IgD-negative memory B cell (primary cell): ENCODE measurements around the gene AK2. TPM values are rescaled to one million over a fixed set of nuclear protein-coding genes. Genes with fewer than 3 reads are reported as not detected.
"Not testable (repeated sequence)": the region's sequence is repeated elsewhere in the genome, so short reads cannot be mapped to it uniquely, and the experiment has no call there.

Source experiments
- H3K27ac Mint-ChIP-seq, 3 donors: one replicate each; pipeline ENCODE4 v1.8.0; 2020 to 2022; ENCODE audit warnings: mild to moderate bottlenecking in 3 of 3, mixed read lengths in 3 of 3, moderate library complexity in 1 of 3
- H3K27me3 Mint-ChIP-seq: one replicate; pipeline ENCODE4 v1.8.0; 2021; ENCODE audit warnings: mixed read lengths
- H3K36me3 Mint-ChIP-seq: one replicate; pipeline ENCODE4 v1.8.0; 2020; ENCODE audit warnings: mild to moderate bottlenecking, mixed read lengths
- H3K4me1 Mint-ChIP-seq, 3 donors: one replicate each; pipeline ENCODE4 v1.8.0; 2020 to 2022; ENCODE audit warnings: mixed read lengths in 3 of 3, mild to moderate bottlenecking in 1 of 3
- H3K4me3 Mint-ChIP-seq, 4 donors: one replicate each; pipeline ENCODE4 v1.8.0; 2020 to 2022; ENCODE audit warnings: mild to moderate bottlenecking in 4 of 4, mixed read lengths in 4 of 4, moderate library complexity in 3 of 4
- H3K9me3 Mint-ChIP-seq, 3 donors: one replicate each; pipeline ENCODE4 v1.8.0; 2020 to 2021; ENCODE audit warnings: mixed read lengths in 3 of 3, mild to moderate bottlenecking in 1 of 3
- polyA plus RNA-seq: library from polyadenylated mRNA; unstranded; fragments of 300-500 nt; fragmentation: Illumina TruSeq; gene quantifications from one replicate; pipeline ENCODE4 v1.2.3, GENCODE V29; 2021

The AK2 gene
- polyA plus RNA-seq, 1 donor from 2014 or later: 112 TPM

- no peaks in the 10 kb centered on the region for H3K9me3 Mint-ChIP-seq
- no peak overlapping the region for H3K4me3 Mint-ChIP-seq
Measured at GRCh38 chr1:33043267-33044092, 6.8 kb upstream of the AK2 start.

DNA sequence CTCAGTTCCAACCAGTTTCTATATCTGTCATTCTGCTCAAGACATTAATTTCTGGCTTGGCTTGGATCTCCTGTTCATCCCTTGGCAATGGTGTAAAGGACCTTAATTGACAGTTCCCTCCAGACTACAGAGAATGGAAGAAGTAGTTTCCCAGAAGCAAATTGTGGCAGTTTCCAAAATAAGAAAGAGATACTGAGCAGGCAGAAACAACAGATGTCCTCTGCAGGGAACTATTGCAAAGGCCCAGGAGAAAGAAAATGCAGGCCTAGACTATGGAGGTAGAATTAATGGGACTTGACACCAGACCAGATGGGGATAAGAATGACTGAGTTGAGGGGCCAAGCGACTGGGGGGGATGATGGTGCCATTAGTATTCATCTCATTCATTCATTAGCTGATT lies 6.1 kb upstream of the AK2 start:
- Mint-ChIP-seq H3K9me3 (no peaks in the 10 kb centered on the region), H3K27ac (no peak overlapping the region), H3K36me3 (no peaks in the 10 kb centered on the region), H3K4me1 (peaks cover 0 to 6% (median 0%) of the 10 kb centered on the region in 3 donors), H3K27me3 (peaks cover 6% of the 10 kb centered on the region), H3K4me3 (no peak overlapping the region)

More at GRCh38 chr1:33043267-33044092, 6.8 kb upstream of the AK2 start:
- no peaks in the 10 kb centered on the region for H3K36me3 Mint-ChIP-seq
- H3K27me3 Mint-ChIP-seq: peaks cover 7% of the 10 kb centered on the region
- no peak overlapping the region for H3K27ac Mint-ChIP-seq
- H3K4me1 Mint-ChIP-seq: peaks cover 0 to 6% (median 0%) of the 10 kb centered on the region in 3 donors

DNA sequence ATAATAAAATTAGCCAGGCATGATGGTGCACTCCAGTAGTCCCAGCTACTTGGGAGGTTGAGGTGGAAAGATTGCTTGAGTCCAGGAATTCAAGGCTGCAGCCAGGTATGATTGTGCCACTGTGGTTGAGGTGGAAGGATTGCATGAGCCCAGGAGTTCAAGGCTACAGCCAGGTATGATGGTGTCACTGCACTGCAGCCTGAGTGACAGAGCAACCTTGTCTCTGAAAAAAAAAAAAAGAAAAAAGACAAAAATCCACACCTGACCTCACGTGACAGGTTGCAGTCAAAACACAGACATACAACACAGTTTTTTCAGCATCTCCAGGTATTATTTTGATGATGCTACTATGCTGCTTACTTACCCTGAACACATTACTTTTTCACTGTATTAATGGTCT lies 4.3 kb upstream of the AK2 start:
- Mint-ChIP-seq H3K27ac (no peak overlapping the region), H3K36me3 (peaks cover 1% of the 10 kb centered on the region), H3K4me1 (peaks cover 11 to 15% (median 11%) of the 10 kb centered on the region in 3 donors), H3K9me3 (no peaks in the 10 kb centered on the region), H3K4me3 (no peak overlapping the region), H3K27me3 (peaks cover 5% of the 10 kb centered on the region)

- H3K9me3 Mint-ChIP-seq: no peaks in the 10 kb centered on the region
- peaks cover 16 to 19% (median 17%) of the 10 kb centered on the region in 3 donors for H3K4me1 Mint-ChIP-seq
- H3K27ac Mint-ChIP-seq: peak overlapping the region in 1 of 3 donors; percentile 8
- peak overlapping the region in 1 of 4 donors; percentile 24 for H3K4me3 Mint-ChIP-seq
- H3K36me3 Mint-ChIP-seq: peaks cover 1% of the 10 kb centered on the region
- H3K27me3 Mint-ChIP-seq: peaks cover 4% of the 10 kb centered on the region
Measured at GRCh38 chr1:33039840-33040239, 3.2 kb upstream of the AK2 start.

DNA sequence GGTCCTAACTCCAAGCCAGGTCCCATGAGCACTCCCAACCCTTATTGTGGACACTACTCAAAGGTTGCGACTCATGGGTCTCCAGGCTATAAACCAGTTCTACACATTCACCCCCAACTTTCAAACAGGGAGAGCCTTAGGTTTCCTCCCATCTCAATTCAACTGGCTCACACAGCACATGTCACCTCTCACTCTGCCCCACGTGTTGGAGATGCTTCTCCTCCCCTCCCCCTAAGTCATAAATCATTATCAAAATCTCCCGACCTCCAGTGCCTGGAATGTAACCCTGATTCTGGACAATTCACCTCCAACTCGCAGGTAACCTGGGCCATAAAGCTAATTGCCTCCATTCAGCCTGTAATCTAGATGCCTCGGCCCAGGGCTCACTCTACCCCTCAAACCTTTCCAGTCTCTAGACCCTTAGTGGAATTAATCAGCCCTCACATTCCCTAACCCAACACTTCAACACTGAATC lies 595 bp downstream of the AK2 start:
- H3K36me3 Mint-ChIP-seq: peaks cover 1% of the 10 kb centered on the region
- peak overlapping the region; percentile 74 to 99 (median 96) for H3K4me3 Mint-ChIP-seq
- H3K27ac Mint-ChIP-seq: peak overlapping the region in 1 of 3 donors; percentile 32
- H3K4me1 Mint-ChIP-seq: peaks cover 25 to 40% (median 34%) of the 10 kb centered on the region in 3 donors
- no peaks in the 10 kb centered on the region for H3K9me3 Mint-ChIP-seq
- H3K27me3 Mint-ChIP-seq: peaks cover 2% of the 10 kb centered on the region

DNA sequence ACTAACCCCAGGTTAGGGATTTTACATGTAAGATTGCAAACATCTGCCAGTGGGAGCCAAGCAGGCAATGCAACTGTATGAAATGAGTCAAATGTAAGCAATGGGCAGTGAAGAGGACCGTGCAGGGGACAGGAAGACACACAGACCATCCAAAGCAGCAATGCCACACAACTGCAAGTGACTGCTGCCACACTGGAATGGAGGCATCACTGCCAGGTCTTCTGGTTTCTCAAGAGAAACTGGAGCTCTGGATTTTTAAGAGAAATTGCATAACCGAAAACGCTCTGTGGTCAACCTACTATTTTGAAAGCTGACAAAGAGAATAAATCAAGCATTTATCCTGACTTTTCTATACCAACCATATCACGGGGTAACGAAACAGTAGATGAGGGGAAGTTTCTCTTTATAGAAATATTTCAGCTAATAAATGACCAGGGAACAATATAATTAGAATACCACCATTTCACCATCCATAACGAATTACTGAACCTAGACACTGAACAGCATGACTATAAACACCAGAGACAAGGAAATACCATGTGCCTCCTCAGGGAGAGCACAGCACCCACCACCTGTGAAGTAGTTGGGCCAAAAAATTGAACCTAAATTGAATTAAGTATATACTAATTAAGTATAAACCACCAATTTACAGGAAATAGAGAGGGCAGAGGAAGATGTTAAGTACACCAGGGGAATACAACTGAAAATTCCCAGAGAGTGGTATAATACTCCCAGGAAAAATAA lies 4.4 kb downstream of the AK2 start:
- H3K36me3 Mint-ChIP-seq: peaks cover 4% of the 10 kb centered on the region
- no peak overlapping the region for H3K4me3 Mint-ChIP-seq
- H3K9me3 Mint-ChIP-seq: no peaks in the 10 kb centered on the region
- H3K27me3 Mint-ChIP-seq: no peaks in the 10 kb centered on the region
- H3K27ac Mint-ChIP-seq: no peak overlapping the region
- peaks cover 24 to 56% (median 40%) of the 10 kb centered on the region in 3 donors for H3K4me1 Mint-ChIP-seq

DNA sequence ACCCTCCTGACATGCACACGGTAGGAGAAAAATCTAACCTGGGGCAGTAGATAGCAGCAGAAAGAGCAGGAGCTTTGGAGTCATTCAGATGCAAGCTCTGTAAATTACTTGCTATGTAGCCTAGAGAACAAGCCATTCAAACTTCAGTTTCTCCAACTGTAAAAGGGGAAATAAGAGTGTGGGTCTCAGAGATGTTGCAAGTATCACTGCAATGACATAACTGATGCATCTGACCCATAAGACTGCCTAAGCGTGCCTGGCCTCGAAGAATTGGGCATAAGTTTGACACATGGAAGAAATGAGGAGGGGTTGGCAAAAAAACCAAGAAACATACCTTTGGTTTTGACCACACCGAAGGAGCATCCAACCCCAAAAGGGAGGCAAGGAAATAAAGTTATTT lies 5.2 kb downstream of the AK2 start:
- Mint-ChIP-seq H3K27me3 (no peaks in the 10 kb centered on the region), H3K9me3 (no peaks in the 10 kb centered on the region), H3K36me3 (peaks cover 3% of the 10 kb centered on the region), H3K27ac (no peak overlapping the region), H3K4me3 (no peak overlapping the region), H3K4me1 (peaks cover 19 to 54% (median 33%) of the 10 kb centered on the region in 3 donors)

DNA sequence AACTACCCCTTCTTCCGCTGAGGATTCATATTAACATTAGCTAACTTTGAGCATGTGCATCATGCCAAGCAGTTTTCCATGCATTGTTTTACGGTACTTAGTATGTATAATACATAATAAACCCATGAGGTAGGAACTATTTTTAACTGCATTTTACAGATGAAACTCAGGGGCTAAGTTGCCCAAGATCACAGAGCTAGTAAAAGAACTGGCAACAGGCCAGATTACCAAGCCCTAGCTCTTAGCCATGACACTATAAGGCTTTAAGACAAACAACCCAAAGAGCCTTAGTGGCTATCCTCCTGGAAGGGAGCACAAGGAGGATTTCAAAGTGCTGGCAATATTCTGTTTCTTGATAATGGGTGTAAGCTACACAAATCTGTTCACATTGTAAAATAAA lies 6.1 kb downstream of the AK2 start:
- Mint-ChIP-seq H3K9me3 (no peaks in the 10 kb centered on the region), H3K4me1 (peaks cover 18 to 52% (median 34%) of the 10 kb centered on the region in 3 donors), H3K27ac (no peak overlapping the region), H3K4me3 (no peak overlapping the region), H3K27me3 (no peaks in the 10 kb centered on the region), H3K36me3 (peaks cover 3% of the 10 kb centered on the region)

DNA sequence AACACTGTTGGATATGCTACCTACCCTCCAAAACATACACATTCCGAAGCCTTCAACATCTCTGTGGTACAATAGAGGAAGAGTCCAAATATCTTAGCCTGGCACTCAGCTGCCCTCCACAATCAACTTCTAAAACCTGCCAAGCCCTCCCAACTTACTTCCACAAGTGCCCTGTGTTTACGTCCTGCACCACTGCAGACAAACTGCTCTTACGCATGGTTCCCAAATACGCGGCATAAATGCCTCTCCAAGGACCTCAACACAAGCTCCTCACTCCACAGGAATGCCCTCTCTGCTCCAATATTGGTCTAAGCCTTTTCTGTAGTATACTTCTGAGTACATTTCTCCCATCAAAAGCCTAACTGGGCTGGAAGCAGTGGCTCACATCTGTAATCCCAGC lies 6.8 kb downstream of the AK2 start:
- no peaks in the 10 kb centered on the region for H3K27me3 Mint-ChIP-seq
- no peaks in the 10 kb centered on the region for H3K9me3 Mint-ChIP-seq
- peak overlapping the region in 1 of 4 donors; percentile 47 for H3K4me3 Mint-ChIP-seq
- H3K27ac Mint-ChIP-seq: no peak overlapping the region
- peaks cover 3% of the 10 kb centered on the region for H3K36me3 Mint-ChIP-seq
- peaks cover 22 to 51% (median 40%) of the 10 kb centered on the region in 3 donors for H3K4me1 Mint-ChIP-seq

DNA sequence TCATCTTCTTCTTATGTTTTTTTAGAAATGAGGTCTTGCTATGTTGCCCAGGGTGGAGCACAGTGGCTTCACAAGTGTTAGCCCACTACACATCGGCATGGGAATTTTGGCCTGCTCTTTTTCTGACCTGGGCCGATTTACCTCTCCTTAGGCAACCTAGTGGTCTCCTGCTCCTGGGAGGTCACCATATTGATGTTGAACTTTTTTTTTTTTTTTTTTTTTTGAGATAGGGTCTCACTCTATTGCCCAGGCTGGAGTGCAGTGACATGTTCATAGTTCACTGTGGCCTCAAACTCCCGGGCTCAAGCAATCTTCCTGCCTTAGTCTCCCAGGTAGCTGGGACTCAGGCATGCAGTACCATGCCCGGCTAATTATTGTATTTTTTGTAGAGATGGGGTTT lies 7.5 kb downstream of the AK2 start:
- peaks cover 3% of the 10 kb centered on the region for H3K36me3 Mint-ChIP-seq
- H3K27me3 Mint-ChIP-seq: no peaks in the 10 kb centered on the region
- H3K4me1 Mint-ChIP-seq: peaks cover 19 to 48% (median 42%) of the 10 kb centered on the region in 3 donors
- H3K9me3 Mint-ChIP-seq: no peaks in the 10 kb centered on the region
- H3K4me3 Mint-ChIP-seq: peak overlapping the region in 1 of 4 donors; percentile 23
- no peak overlapping the region for H3K27ac Mint-ChIP-seq

DNA sequence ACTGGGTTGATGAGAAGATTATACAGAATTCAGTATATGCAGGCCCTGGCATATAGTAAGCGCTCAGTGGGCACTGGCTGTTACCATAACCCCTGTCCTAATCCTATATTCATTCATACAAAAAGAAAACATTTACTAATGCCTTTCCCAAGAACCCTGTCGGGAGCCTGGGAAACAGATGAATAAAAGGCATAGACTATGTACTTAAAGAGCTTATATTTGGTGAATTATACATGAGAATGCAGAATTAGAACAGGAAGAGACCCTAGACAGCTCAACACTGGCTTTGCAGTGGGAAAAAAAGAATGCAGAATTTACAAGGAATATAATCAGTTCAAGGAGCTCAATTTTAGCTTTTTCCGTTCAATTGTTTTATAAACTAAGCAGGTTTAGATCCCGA lies 10.9 kb downstream of the AK2 start:
- H3K27me3 Mint-ChIP-seq: no peaks in the 10 kb centered on the region
- H3K4me1 Mint-ChIP-seq: peaks cover 13 to 28% (median 28%) of the 10 kb centered on the region in 3 donors
- no peak overlapping the region for H3K27ac Mint-ChIP-seq
- H3K9me3 Mint-ChIP-seq: no peaks in the 10 kb centered on the region
- H3K36me3 Mint-ChIP-seq: peaks cover 9% of the 10 kb centered on the region
- H3K4me3 Mint-ChIP-seq: no peak overlapping the region

DNA sequence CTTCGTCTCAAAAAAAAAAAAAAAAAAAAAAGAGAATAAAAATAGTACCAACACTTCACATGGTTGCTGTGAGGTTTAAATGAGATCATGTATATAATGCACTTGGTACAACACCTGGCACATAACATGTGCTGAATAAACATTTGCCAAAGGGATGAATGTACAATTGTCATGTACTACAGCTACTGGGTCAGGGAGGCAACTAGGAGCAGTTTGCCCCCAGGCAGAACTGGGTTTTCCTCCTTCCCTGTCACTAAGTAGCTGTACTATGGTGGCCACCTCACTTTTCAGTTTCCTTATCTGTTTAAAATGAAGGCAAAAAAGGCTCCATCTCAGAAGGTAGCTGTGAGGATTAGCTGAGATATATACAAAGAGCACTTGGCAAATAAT lies 11.5 kb downstream of the AK2 start:
- no peaks in the 10 kb centered on the region for H3K9me3 Mint-ChIP-seq
- H3K36me3 Mint-ChIP-seq: peaks cover 9% of the 10 kb centered on the region

GRCh38 chr1:33024430-33025179 lies 12.1 kb downstream of the AK2 start:
- not testable (repeated sequence) for H3K9me3 Mint-ChIP-seq, H3K27me3 Mint-ChIP-seq, H3K36me3 Mint-ChIP-seq, H3K27ac Mint-ChIP-seq
- peaks cover 13 to 28% (median 25%) of the 10 kb centered on the region in 3 donors for H3K4me1 Mint-ChIP-seq
- H3K4me3 Mint-ChIP-seq: peak overlapping the region in 1 of 4 donors; percentile 55

More for the DNA sequence above, 11.5 kb downstream of the AK2 start:
- Mint-ChIP-seq H3K4me1 (peaks cover 13 to 28% (median 28%) of the 10 kb centered on the region in 3 donors), H3K27ac (peak overlapping the region in 1 of 3 donors; percentile 39), H3K27me3 (no peaks in the 10 kb centered on the region), H3K4me3 (peak overlapping the region in 1 of 4 donors; percentile 55)

GRCh38 chr1:33022650-33023200 lies 14.0 kb downstream of the AK2 start:
- Mint-ChIP-seq H3K27me3 (no peaks in the 10 kb centered on the region), H3K4me1 (peaks cover 13 to 18% (median 16%) of the 10 kb centered on the region in 3 donors), H3K9me3 (no peaks in the 10 kb centered on the region), H3K36me3 (peaks cover 12% of the 10 kb centered on the region), H3K4me3 (no peak overlapping the region), H3K27ac (no peak overlapping the region)
